Measurements from ENCODE around the gene SDHC. TPM values are rescaled to one million over a fixed set of nuclear protein-coding genes. Genes with fewer than 3 reads are reported as not detected.

The SDHC gene
- total and polyA plus RNA-seq, 2 experiments from 2014 or later, result 84.4 to 107 TPM

GRCh38 chr1:161378014-161378413, 63.8 kb downstream of the SDHC start:
- Histone ChIP-seq H3K4me1 (ENCODE audit: insufficient read depth) (no peaks in the 10 kb centered on the region), H3K4me2 (no peak overlapping the region), H4K20me1 (replicated peaks; ENCODE audit: insufficient read depth) (no peaks in the 10 kb centered on the region), H3K79me2 (replicated peaks; ENCODE audit: insufficient read depth) (no peaks in the 10 kb centered on the region), H3K27ac (ENCODE audit: low read depth) (no peak overlapping the region), H3F3A (replicated peaks; ENCODE audit: low read depth) (no peaks in the 10 kb centered on the region), H3K27me3 (ENCODE audit: insufficient read depth) (no peaks in the 10 kb centered on the region), H3K4me3 (no peak overlapping the region), H2AFZ (no peak overlapping the region), H3K9me2 (ENCODE audit: insufficient read depth) (no peaks in the 10 kb centered on the region), H3K36me3 (ENCODE audit: insufficient read depth) (no peaks in the 10 kb centered on the region)
- H3K4me1 Mint-ChIP-seq, result peaks cover 2% of the 10 kb centered on the region; the same call in 1 of the 3 replicates
- H3K27me3 Mint-ChIP-seq (ENCODE audit: insufficient read depth, low read depth, poor library complexity), result peaks cover 5% of the 10 kb centered on the region
- TF ChIP-seq ETS1 (IDR thresholded peaks at IDR 0.05), result no peak
- no peak for TF ChIP-seq EZH2phosphoT487 (IDR thresholded peaks at IDR 0.05; ENCODE audit: unreplicated experiment)
- TF ChIP-seq REST (IDR thresholded peaks at IDR 0.05; ENCODE audit: unreplicated experiment), result no peak
- TF ChIP-seq CREB1 (CRISPR knock-in tag; IDR thresholded peaks at IDR 0.05; ENCODE audit: low read depth), result no peak
- no peak for TF ChIP-seq EZH2 (IDR thresholded peaks at IDR 0.05; ENCODE audit: low read depth, unreplicated experiment)
- no peak for TF ChIP-seq ZNF462 (CRISPR knock-in tag; IDR thresholded peaks at IDR 0.05)
- no peak for TF ChIP-seq NANOG (IDR thresholded peaks at IDR 0.05; ENCODE audit: borderline replicate concordance)
- TF ChIP-seq STAT1 (IDR thresholded peaks at IDR 0.05; ENCODE audit: unreplicated experiment), result no peak
- no peak for TF ChIP-seq POLR2AphosphoS5 (IDR thresholded peaks at IDR 0.05; ENCODE audit: low read depth)
- TF ChIP-seq ZNF331 (CRISPR knock-in tag; IDR thresholded peaks at IDR 0.05; ENCODE audit: low read depth), result no peak
- TF ChIP-seq CTCF (conservative IDR thresholded peaks at IDR 0.05; ENCODE audit: low read depth in 2 of 2), result no peak
- no peak for TF ChIP-seq JUNB (IDR thresholded peaks at IDR 0.05; ENCODE audit: unreplicated experiment)
- TF ChIP-seq ZNF114 (CRISPR knock-in tag; IDR thresholded peaks at IDR 0.05), result no peak
- H3K36me3 Mint-ChIP-seq (ENCODE audit: low read depth), result no peaks in the 10 kb centered on the region
- H3K27ac Mint-ChIP-seq, result no peak overlapping the region
- no peak overlapping the region for H3K4me3 Mint-ChIP-seq
- no peak for DNase-seq (ENCODE audit: low spot score)
- no peaks in the 10 kb centered on the region for H3K9me3 Mint-ChIP-seq
- ATAC-seq, result no peak

All from GM23338 (cell line).